Body of pancreas (tissue), 4 donors: ENCODE data around the gene GPT2. TPM values are rescaled to one million over a fixed set of nuclear protein-coding genes. Genes with fewer than 3 reads are reported as not detected.

ENCODE experiments used
- ATAC-seq: fragments of 150-250 bp; one replicate; pipeline ENCODE4 v1.9.1; 2016
- DNase-seq, 4 donors: peaks; one replicate each; pipeline ENCODE4 v3.0.0-alpha.2; 2019
- H3K27ac ChIP-seq, 4 donors: fragments of 200-600 bp; sonication (generic); 1 replicate in 3 of 4; 2 replicates in 1 of 4; pipeline versions ENCODE4 v1.5.1 to v1.6.1; 2016 to 2019; ENCODE audit warnings: mild to moderate bottlenecking in 1 of 4, mixed read lengths in 1 of 4, moderate library complexity in 1 of 4
- H3K27me3 ChIP-seq, 2 donors: fragments of 200-600 bp; sonication (generic); one replicate each; pipeline ENCODE4 v1.6.0; 2016; ENCODE audit warnings: mild to moderate bottlenecking in 1 of 2
- H3K36me3 ChIP-seq, 2 donors: fragments of 200-600 bp; sonication (generic); replicated peaks in 1 of 2; 2 replicates each; pipeline ENCODE4 v1.5.1; 2016; ENCODE audit warnings: low read depth in 2 of 2; ENCODE audit not compliant: insufficient read depth in 1 of 2
- H3K4me1 ChIP-seq: fragments of 200-600 bp; sonication (generic); one replicate; pipeline ENCODE4 v1.6.0; 2016
- H3K4me3 ChIP-seq, 2 donors: fragments of 200-600 bp; sonication (generic); 1 replicate in 1 of 2; 2 replicates in 1 of 2; pipeline ENCODE4 v1.5.1; 2016 to 2019
- H3K9me3 ChIP-seq, 3 donors: fragments of 200-600 bp; sonication (generic); 1 replicate in 2 of 3; 2 replicates in 1 of 3; pipeline ENCODE4 v1.5.1; 2016
- CTCF ChIP-seq, 7 experiments: fragments of 450-650 bp in 4 of 7; fragments of 200-600 bp in 3 of 7; sonication (generic) in 3 of 7; IDR thresholded peaks; one replicate each; pipeline ENCODE4 v1.5.1; 2016 to 2019; ENCODE audit warnings: antibody characterized with exemption in 7 of 7
- POLR2A ChIP-seq, 3 donors: fragments of 450-650 bp; IDR thresholded peaks; one replicate each; pipeline ENCODE4 v1.6.1; 2016; ENCODE audit warnings: antibody characterized with exemption in 3 of 3, mild to moderate bottlenecking in 2 of 3
- WGBS, 2 donors: methylation state at CpG; one replicate each; pipeline ENCODE4 v1.1.5; 2017; 5-methylcytosine and 5-hydroxymethylcytosine counted together
- intact Hi-C: fragments of 100-400 bp; cut with DNase I; formaldehyde crosslinking; loops from one replicate; pipeline ENCODE4 v1.15.1; 2023
- total RNA-seq, 2 donors: library from RNA; depleted of rRNA; stranded (reverse); fragments of >200 nt; gene quantifications; one replicate each; pipeline ENCODE4 v1.1.0, GENCODE V29; 2016

Gene GPT2
- total RNA-seq, 2 donors from 2014 or later: 52.1 to 83.1 TPM

GRCh38 chr16:46899443-46900143 lies 15.4 kb downstream of the GPT2 start:
- intact Hi-C loops: no loop called here
- ATAC-seq (no peak), DNase-seq (no peak)
- Histone ChIP-seq H3K36me3 (peaks cover 4 to 6% of the 10 kb centered on the region in 2 donors), H3K27ac (peak overlapping the region in 3 of 4 donors; percentile 58 to 72 (median 71)), H3K4me1 (peaks cover 60% of the 10 kb centered on the region), H3K27me3 (no peaks in the 10 kb centered on the region), H3K4me3 (no peak overlapping the region), H3K9me3 (no peaks in the 10 kb centered on the region)
- WGBS, 2 donors: 77 to 84% methylated on average over 3 to 9 of the region's 9 CpGs
- no peak for TF ChIP-seq CTCF (IDR thresholded peaks at IDR 0.05)
- no peak for TF ChIP-seq POLR2A (IDR thresholded peaks at IDR 0.05)

DNA sequence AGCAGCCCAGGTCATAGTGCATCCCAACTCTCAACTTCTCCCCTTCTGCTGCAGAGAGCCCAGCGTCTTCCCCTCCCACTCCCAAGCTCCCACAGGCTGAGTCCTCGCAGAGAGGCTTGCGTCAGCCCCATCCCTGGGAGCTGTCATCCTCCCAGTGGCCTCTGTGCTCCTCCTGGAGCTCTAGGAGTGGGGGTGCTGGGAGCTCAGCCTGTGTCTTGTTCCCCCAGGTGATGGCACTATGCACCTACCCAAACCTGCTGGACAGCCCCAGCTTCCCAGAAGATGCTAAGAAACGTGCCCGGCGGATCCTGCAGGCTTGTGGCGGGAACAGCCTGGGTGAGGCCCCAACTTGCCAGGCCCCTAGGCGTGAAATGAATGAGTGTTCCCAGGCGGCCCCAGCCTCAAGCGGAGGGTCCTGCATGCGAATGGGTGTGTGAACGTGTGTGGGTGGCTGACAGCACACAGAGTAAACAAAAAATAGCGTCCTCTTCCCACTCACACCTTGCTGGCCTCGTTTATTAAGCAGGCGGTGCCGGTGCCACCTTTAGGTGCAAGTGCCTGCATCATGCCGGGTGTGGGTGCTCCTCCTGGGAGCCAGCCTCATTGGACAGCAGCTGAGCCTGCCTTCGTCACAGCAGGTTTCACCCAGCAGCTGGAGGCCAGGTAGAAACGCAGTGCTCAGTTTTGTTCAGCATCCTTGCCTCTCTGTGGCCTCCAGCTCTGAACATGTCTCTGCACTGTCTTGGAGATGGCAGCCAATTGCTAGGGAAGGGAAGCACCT lies 16.5 kb downstream of the GPT2 start:
- Histone ChIP-seq H3K27ac (peak overlapping the region in 2 of 4 donors; percentile 7 to 71), H3K9me3 (no peaks in the 10 kb centered on the region), H3K4me3 (no peak overlapping the region), H3K27me3 (no peaks in the 10 kb centered on the region), H3K36me3 (peaks cover 4 to 6% of the 10 kb centered on the region in 2 donors), H3K4me1 (peaks cover 56% of the 10 kb centered on the region)
- WGBS, 2 donors: 81 to 83% methylated on average over 9 to 19 of the region's 19 CpGs
- ATAC-seq: no peak
- DNase-seq: no peak
- TF ChIP-seq POLR2A (IDR thresholded peaks at IDR 0.05) (no peak), CTCF (IDR thresholded peaks at IDR 0.05) (no peak)
- intact Hi-C loops: no loop called here

- Histone ChIP-seq H3K27me3 (no peaks in the 10 kb centered on the region), H3K9me3 (no peaks in the 10 kb centered on the region), H3K4me1 (peaks cover 51% of the 10 kb centered on the region), H3K4me3 (no peak overlapping the region), H3K36me3 (peaks cover 4 to 7% of the 10 kb centered on the region in 2 donors), H3K27ac (peak overlapping the region in 2 of 4 donors; percentile 14 to 33)
- intact Hi-C loops: no loop called here
- no peak for ATAC-seq
- TF ChIP-seq CTCF (IDR thresholded peaks at IDR 0.05) (no peak), POLR2A (IDR thresholded peaks at IDR 0.05) (no peak)
- DNase-seq: no peak
- 78 to 85% methylated on average over 7 to 8 of the region's 8 CpGs for WGBS, 2 donors
Measured at GRCh38 chr16:46901709-46902108, 17.5 kb downstream of the GPT2 start.

DNA sequence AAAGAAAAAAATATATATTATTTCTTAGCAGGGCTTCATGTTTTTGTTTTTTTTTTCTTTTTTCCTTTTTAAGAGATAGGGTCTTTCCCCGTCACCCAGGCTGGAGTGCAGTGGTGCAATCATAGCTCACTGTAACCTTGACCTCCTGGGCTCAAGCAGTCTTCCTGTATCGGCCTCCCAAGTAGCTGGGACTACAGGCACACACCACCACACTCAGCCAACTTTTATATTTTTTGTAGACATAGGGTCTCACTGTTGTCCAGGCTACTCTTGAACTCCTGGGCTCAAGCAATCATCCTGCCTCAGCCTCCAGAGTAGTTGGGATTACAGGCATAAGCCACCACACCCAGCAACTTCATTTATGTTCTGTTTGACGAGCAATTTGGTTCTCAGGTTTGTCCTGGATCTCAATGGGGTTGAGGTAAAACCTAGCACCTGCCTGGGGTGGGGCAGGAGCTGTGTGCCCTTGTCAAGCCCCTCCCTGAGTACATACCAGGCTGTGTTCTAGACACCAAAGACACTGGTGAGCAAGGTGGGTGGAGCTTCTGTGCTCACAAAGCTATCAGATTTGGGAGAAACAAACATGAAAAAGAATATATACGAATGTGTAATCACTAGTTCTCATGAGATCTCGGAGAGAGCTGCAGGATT lies 19.2 kb downstream of the GPT2 start:
- intact Hi-C loops: no loop called here
- no peak overlapping the region for H3K4me3 ChIP-seq
- peak overlapping the region in 2 of 4 donors; percentile 5 to 36 for H3K27ac ChIP-seq
- ATAC-seq: no peak
- H3K9me3 ChIP-seq: no peaks in the 10 kb centered on the region
- H3K36me3 ChIP-seq: peaks cover 7 to 11% of the 10 kb centered on the region in 2 donors
- no peak for TF ChIP-seq POLR2A (IDR thresholded peaks at IDR 0.05)
- whole genome bisulfite sequencing, 2 donors: 76 to 78% methylated on average over 5 of the region's 5 CpGs
- no peak for DNase-seq
- H3K4me1 ChIP-seq: peaks cover 49% of the 10 kb centered on the region
- H3K27me3 ChIP-seq: no peaks in the 10 kb centered on the region

- TF ChIP-seq CTCF (IDR thresholded peaks at IDR 0.05) (no peak), POLR2A (IDR thresholded peaks at IDR 0.05) (no peak)
- intact Hi-C loops: no loop called here
- Histone ChIP-seq H3K9me3 (no peaks in the 10 kb centered on the region), H3K4me3 (no peak overlapping the region), H3K36me3 (peaks cover 7 to 10% of the 10 kb centered on the region in 2 donors), H3K4me1 (peaks cover 42% of the 10 kb centered on the region), H3K27me3 (no peaks in the 10 kb centered on the region), H3K27ac (peak overlapping the region in 1 of 4 donors; percentile 21)
- 85 to 90% methylated on average over 3 of the region's 3 CpGs for WGBS, 2 donors
- no peak for DNase-seq
- no peak for ATAC-seq
Measured at GRCh38 chr16:46904471-46904870, 20.3 kb downstream of the GPT2 start.
